NCI-H1092 (cell line): ENCODE results near the gene NKTR.
"Not testable (repeated sequence)": the region's sequence is repeated elsewhere in the genome, so short reads cannot be mapped to it uniquely, and the experiment has no call there.

Source experiments
- DNase-seq: peaks from one replicate; lab custom pipeline; 2025; lab: John Stamatoyannopoulos, UW

The NKTR gene

DNA sequence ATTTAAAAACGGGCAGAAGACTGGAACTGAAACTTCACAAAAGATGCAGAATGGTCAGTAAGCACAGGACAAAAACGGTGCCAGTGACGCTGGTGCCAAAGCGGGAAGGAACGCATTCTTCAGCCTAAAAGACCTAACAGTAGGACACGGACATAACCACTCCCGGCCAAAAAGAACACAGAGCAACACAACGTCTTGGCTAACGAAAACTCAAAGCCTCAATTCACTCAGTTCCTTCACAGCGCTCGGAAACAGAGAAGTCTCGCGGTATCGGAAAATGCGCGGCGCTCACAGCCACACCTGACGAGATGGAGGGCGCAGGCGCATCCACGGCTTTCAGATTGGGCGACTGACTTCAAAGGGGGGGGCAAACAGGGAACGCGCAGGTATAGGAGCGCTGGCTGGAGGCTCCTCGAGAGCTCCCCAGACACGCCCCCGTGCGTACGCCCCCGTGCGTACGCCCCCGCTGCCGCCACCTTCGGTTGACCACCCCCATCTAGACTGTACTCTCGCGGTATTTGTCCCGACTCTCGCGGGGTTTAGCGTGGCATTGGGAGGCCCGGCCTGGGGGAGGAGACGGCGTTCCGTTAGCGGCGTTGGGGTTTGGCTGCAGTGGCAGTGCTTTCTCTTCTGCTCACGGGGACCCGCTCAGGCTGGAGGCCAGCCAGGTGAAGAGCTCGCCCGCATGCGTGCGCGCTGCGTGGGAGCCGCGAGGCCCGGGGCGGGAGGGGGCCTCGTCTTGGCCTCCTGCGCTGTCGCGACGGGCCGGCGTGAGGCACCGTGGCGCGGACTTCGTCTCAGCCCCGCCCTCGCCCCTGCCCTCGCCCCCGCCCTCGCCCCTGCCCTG, at the start of gene NKTR:
Gene NKTR (plus strand): TSS at position 576 of the 847 bp plus-strand sequence. CDS start 321 bp downstream, outside the sequence.
- DNase-seq: peak; percentile 97

DNA sequence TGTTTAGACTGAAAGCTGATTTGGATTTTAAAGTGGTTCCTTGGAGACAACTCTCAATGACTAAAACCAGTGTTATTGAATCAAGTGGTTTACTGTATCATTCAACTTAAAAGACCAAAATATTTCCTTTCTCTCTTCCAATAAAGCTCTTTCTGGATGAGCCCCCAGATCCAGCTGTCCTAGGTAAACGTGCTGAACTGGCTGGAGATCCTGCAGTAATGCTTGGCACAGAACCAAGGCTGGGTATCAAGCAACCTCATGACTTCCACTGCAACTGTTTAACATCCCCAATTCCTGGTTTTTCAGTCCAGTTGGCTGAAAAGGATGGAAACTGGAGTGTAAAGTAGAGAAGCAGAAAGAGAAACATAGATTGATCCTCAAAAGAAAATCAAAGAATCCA, 47.7 kb upstream of the NKTR start:
- DNase-seq: no peak

DNA sequence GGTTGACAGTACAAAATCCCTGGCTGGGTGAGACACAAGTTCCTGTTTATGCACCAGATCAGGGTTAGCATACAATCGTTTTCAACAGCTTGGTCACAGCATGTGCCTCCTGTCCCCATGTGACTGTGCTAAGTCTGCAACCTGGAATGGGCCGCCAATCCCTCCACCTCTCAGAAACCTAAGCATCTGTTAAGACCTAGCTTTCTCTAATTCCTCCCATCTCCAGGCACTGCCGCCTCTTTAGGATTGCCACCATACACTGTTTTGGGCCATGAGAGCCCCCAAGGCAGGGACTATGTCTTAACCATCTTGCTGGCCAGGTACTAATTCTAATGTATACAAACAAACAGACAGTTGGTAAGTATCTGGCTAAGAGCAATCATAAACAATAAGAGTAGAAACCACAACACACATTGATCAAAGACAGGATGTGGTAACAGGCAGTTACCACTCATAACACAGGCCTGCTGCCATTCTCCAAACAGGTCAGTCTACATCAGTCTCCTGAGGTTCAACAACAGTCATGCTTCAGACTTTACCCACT, 44.3 kb upstream of the NKTR start:
- DNase-seq: no peak

DNA sequence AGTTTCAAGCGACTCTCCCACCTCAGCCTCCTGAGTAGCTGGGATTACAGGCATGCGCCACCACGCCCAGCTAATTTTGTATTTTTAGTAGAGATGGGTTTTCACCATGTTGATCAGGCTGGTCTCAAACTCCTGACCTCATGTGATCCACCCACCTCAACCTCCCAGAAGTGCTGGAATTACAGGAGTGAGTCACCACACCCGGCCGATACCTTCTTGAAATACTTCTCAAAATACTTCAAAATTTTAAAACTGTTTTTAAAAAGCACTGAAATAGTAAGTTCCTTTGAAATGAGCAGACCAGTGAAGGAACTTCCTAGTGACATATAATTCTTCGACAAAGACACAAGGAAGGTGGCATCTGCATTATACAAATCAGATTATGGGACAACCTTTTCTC, 43.7 kb upstream of the NKTR start:
- not testable (repeated sequence) for DNase-seq

DNA sequence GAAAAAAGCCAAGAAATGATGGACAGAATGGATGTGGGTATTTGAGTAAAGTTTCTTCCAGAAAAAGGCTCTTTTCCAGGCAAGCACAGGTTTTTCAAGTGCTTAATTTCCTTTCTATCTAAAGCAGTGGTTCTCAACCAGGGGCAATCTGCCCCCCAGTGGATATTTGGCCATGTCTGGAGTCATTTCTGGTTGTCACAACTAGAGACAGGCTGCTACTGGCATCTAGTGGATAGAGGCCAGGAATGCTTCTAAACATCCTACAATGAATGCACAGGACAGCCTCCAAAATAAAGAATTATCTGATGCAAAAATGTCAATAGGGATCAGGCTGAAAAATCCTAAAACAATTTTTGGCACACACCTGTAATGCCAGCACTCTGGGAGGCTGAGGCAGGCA, 42.6 kb upstream of the NKTR start:
- DNase-seq: no peak

DNA sequence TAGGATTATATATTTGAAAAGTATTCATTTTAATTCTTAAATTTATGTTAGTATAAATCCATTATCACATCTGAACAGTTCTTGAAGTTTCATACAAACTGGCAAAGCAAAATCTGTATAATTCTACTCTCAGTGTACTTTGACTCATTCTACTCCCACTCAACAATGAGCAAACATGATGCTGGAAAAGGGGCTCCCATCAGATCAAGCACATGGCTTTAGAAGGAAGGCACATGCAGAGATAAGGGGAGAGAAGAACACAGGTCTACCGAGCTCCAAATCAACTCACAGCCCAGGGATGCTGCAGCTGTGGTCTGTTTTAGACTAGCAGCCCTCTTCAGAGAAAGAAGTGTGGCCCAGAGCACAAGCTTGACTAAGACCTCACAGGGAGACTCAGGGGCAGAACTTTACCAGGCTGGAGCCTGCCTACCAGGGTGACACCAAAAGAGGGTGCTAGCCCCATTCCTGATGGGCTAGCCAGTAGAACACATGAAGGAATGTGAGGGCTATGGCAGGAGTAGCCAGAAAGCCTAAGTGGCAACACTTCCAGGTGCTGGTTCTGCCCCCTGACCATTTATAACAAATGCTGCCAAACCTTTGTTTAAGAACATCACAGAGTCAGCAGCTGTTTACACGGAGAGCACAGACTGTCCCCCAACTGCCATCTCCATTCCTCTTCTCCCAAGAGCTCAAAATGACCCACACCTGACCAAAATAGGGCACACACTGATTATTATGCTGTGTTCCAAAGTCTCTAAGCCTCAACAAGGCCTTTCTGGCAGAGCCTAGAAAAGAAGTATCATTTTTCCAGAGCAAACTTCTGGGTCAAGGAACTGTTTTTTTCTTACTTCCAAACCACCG, 38.2 kb upstream of the NKTR start:
- no peak for DNase-seq

DNA sequence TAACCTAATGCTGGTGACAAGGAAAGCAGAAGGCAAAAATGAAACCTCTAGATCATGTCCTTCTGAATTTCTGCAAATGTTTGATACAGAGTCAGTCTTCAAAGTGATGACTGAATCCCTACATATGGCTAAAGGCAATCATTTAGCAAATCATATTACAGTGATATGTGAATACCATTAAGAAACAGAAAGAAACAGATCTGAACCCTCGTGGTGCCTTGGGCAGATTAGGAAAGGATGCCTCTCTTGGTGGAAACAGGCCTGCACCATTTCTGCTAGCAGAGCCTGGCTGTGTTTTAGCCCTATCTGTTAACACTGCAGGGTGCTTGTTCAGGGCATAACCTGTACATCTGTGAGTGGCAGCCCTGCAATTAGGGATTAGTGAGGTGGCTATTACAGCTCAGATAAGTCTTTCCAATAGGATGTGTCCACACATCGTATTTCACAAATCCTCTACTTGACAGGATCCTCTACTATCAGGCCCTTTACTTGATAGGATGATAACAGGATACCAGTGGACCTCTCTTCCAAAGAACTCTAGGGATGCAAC, 30.8 kb upstream of the NKTR start:
- DNase-seq: no peak

DNA sequence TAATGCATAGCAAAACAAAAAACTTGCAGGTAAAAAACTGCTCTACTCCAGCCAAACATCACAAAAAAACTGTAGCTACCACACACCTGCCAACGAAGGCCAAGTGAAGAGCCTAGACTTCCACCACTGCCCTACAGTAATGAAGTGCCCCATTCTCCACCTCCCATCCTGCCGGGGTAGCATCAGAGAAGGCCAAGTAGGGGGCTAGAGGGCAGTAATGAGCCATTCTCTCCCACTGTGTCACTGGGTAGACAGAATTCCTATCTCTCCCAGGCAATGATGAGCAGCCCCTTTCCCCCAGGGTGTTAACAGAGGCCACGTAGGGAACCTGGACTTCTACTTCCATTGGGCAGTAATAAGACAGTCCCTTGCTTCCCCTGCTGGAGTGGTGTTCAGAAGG, 28.2 kb upstream of the NKTR start:
- no peak for DNase-seq

DNA sequence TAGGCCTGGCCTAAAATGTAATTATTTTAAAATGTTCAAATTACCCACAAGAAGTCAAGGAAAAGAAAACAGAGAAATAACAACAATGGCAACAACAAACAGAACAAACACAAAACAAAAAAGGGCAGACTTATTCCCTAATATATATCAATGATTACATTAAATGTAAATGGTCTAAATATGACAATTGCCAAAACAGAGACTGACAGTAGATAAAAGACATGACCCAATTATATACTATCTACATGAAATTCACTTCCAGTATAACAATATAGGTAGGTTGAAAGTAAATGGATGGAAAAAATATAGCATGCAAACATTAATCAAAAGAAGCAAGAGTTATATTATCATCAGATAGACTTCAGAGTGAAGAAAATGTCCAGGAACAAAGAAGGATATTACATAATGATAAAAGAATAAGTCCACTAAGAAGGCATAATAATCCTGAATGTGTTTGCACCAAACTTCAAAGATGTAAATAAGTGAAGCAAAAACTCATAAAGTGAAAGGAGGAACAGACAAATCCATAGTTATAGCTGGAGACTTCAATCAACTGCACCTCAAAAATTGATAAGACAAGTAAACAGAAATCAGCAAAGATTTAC, 25.2 kb upstream of the NKTR start:
- no peak for DNase-seq

DNA sequence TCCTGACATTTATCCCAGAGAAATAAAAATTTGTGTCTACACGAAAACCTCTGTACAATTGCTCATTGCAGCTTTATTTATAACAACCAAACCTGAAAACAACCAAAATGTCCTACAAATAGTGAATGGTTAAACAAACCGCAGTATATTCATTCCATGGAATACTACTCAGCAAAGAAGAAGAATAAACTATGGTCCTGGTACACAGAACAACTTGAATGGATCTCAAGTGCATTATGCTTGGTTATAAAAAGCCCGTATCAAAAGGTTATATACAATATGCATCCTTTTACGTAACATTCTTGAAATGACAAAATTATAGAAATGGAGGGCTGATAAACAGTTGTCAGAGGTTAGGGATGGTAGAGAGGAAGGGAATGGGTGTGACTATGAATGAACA, 22.4 kb upstream of the NKTR start:
- DNase-seq: no peak

DNA sequence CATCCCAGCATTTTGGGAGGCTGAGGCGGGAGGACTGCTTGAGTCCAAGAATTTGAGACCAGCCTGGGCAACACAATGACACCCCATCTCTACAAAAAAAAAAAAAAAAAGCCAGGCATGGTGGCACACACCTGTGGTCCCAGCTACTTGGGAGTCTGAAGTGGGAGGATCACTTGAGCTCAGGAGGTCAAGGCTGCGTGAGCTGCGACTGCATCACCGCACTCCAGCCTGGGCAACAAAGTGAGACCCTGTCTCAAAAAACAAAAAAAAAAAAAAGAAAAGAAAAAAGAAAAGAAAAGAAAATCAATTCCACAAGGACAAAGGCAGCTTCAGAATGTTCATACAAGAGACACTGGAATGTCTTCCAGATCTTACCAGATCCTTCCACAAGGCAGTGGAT, 21.1 kb upstream of the NKTR start:
- not testable (repeated sequence) for DNase-seq

DNA sequence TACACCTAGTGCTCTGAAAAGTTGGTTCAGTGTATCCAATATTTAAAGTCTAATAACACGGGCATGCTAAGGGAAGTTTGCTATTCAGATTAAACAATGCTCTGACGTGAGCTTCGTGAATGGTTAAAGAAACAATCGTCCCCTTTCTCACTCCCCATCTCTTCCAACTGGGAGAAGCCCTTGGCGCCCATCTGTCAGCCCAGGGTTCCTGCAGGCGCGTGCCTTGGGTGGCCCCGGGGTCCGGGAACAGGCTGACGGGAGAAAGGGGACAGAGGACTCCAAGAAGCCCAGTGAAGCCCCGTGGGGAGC, 19.1 kb upstream of the NKTR start:
- no peak for DNase-seq

DNA sequence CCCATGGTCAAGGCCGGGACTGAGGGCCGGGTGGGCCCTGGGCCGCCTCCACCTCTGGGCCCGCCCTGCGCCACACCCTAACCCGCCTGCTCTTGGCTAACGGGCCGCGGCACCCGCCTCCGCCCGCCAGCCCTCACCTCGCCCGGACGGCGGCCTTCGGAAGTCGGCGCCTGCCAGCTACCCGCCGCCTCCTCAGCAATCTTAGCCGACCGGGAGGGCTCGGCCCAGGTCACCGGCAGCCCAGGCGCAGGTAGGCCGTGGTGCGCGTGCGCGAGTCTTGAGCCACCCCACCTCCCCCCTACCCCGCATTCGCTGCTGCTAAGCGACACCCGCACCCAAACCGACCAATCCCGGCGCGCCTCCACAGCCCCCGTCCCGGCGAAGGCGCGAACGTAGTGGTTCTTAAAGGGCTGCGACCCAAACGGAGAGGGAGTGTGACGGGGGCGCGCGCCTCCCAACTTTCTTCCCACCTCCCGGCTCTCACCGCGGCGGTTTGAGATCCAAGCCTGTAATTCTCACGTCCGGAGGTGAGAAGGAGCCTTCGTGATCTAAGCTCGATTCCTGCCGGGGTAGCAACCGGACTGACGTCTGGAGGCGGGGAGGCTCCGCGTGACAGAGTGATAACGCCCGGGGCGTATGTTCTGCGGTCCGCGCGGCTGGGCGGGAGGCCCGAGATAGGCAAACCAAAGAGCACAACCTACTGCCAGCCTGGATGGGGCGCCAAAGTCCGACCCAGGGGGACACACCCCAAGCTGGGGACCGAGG, 18.6 kb upstream of the NKTR start, which contains the start of gene SEC22C:
Gene SEC22C (minus strand): TSS at position 259 of the 765 bp plus-strand sequence. CDS start 12,921 bp downstream, outside the sequence.
- DNase-seq: peak; percentile 92

DNA sequence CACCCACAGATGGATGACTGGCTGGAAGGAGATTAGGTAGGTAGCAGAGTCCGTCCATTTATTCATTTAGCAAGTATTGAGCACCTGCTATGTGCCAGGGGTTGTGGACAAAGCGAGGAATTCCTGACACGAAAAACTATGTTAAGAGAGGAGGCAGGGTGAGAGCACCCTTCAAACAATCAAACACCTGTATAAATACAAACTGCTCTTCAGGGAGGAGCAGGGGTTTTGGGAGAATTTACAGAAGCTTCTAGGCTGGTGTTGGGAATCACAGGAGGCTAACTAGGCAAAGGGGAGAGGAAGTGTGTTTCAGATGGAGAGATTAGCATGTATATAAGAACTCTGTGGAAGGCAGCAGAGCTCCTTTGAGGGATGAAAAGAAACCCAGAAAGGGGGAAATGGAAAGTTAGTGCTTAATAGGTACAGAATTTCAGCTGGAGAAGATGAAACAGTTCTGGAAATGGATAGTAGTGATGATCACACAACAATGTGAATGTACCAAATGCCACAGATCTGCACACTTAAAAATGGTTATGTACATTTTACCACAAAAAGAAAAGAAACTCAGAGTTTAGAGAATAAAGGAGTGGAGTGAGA, 17.9 kb upstream of the NKTR start:
- no peak for DNase-seq

DNA sequence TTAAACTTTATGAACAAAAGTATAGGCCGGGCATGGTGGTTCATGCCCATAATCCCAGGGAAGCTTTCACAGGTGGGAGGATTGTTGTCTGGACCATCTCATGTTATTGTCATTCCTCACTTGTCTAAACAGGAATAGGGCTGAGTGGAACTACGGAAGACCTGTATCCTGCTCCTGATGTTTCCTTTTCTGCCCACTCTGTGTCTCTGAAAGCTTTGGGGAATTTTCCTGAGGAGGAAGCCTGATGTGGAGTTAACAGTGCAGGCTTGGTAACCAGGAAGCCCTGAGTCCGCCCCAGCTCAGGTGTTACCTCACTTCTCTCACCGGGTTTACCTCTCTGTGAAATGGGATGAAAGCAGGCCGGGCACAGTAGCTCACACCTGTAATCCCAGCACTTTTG, 11.9 kb upstream of the NKTR start:
- no peak for DNase-seq

DNA sequence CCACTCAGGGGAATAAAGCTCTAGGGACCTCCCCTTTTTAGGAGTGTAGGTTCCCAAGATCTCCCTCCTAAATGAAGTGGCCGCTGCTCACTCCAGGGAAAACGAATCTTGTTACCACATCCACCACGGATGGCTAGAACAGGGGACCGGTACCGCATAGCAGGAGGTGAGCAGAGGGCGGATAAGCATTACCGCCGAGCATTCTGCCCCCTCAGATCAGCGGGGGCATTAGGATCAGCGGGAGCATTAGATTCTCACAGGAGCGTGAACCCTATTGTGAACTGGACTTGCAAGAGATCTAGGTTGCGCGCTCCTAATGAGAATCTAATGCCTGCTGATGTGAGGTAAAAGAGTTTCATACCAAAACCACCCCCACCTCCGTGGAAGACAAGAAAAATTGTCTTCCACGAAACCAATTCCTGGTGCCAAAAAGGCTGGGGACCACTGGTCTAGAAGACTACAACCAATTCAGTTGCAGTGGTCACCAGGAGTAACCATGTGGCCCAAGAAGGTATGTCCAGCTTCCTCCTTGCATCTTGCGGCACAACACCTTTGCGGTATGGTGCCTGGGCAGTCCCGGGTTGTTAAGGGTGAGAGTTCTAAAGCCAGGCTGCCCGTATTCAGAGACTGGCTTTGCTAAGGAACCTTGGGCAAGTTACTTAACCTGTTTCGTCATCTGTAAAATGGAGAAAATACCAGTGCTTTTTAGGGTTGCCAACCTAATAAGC, 10.9 kb upstream of the NKTR start:
- DNase-seq: no peak

DNA sequence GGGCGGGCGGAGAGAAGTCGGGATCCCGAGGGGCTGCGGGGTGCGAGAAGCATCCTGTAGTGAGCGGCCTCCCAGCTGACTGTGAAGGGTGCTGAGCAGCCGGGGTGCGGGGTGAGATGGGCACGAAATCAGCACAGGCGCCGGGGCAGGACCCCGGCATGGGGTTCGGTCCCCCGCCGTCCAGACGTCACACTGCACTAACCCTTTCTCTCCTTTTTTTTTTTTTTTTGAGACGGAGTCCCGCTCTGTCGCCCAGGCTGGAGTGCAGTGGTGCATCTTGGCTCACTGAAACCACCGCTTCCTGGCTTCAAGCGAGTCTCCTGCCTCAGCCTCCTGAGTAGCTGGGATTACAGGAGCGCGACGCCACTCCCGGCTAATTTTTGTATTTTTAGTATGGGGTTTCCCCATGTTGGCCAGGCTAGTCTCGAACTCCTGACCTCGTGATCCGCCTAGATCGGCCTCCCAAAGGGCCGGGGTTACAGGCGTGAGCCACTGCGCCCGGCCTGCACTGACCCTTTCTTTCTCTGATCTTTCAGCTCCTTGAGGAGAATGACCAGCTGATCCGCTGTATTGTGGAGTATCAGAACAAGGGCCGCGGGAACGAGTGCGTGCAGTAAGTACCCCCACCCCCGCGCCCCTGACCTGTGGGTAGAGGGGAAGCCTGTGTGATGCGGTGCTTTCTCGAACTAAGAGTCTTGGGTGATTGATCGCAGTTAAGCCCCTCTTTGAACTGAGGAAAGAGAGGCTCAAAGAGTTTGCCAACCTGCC, 9.3 kb upstream of the NKTR start:
- no peak for DNase-seq

DNA sequence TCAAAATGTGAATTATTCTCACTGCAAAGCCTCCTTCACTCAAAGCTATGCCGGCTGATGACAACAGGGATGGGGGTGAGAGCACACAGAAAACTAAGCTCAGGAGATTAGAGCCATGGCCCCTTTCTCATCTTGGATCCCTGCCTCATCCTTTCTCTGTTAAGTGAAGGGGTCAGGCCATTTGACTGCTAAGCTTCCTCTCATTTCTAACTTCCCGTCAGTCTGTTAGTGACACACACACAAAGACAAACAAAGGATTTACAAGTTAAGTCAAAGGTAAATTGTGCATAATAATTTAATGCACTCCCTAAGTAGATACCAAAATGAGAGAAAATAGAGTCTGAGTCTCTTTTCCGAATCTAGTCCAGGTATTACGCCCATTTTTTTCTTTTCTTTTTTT, 8.7 kb upstream of the NKTR start:
- no peak for DNase-seq

DNA sequence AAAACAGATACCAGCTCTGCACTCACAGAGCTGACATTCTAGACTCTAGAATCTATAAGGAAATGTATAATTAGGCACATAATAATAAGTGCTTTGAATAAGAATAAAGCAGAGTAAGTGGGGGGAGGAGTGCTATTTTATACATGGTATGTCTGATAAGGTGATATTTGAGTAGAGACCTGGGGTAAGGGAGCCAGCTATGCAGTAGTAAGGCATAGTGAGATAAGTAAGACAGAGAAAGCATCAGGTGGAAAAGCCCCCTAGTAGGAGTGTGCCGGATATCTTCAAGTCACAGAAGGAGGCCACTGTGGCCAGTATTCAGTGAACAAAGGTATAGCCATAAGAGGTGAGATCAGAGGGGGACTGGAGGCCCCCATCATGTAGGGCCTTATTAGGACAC, 6.9 kb upstream of the NKTR start:
- DNase-seq: no peak

DNA sequence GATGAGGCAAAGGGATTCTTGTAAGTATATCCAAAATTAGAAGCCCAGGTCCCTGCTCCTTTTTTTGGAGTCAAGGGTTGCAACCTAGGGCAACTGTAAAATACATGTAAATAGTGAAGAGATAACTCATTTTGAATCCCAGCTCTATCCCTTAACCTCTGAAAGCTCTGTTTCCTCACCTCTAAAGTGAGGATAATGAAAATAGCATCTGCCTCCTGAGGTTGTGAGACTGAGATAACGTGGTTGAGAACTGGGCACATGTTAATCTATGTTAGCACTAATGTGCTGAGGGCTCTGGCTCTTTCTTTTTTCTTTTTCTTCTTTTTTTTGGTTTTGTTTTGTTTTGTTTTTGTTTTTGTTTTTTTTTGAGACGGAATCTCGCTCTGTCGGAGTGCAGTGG, 4.8 kb upstream of the NKTR start:
- no peak for DNase-seq
